ENCODE results near the gene RABAC1. TPM values are rescaled to one million over a fixed set of nuclear protein-coding genes. Genes with fewer than 3 reads are reported as not detected.
A peak's percentile ranks its signal among the peaks of the same experiment; 100 is the strongest.

The RABAC1 gene
- total and polyA plus RNA-seq, 4 donors = 87.9 to 291 (median 263) TPM

- Histone ChIP-seq H3K4me1 (ENCODE audit: control insufficient read depth in 5 of 5, insufficient read depth in 5 of 5, low read length in 5 of 5) (peaks cover 0 to 19% (median 8%) of the 10 kb centered on the region in 5 donors), H3K27ac (ENCODE audit: low read depth in 1 of 2, low read length in 1 of 2) (peak overlapping the region in 1 of 2 donors; percentile 65), H3K9ac (ENCODE audit: insufficient read depth in 1 of 2, low read length in 2 of 2) (no peak overlapping the region), H3K27me3 (ENCODE audit: control insufficient read depth in 3 of 3, insufficient read depth in 3 of 3, low read length in 2 of 3) (no peaks in the 10 kb centered on the region), H3K36me3 (ENCODE audit: control insufficient read depth in 4 of 4, insufficient read depth in 4 of 4, low read length in 4 of 4) (peaks cover 0 to 14% (median 1%) of the 10 kb centered on the region in 4 donors), H3K9me3 (ENCODE audit: control insufficient read depth in 4 of 4, insufficient read depth in 3 of 4, low read length in 3 of 4) (no peaks in the 10 kb centered on the region), H3K4me3 (no peak overlapping the region)
- no peak for TF ChIP-seq CTCF (IDR thresholded peaks at IDR 0.05; ENCODE audit: control extremely low read depth, extremely low read depth)
- WGBS, 2 donors = 74 to 77% methylated on average over 11 of the region's 11 CpGs
- DNase-seq (no peak), ATAC-seq (ENCODE audit: insufficient read depth, low FRiP score) (no peak)
These were observed 1.8 kb downstream of the RABAC1 start for GRCh38 chr19:41957161-41957837.

- DNase-seq (no peak), ATAC-seq (ENCODE audit: insufficient read depth, low FRiP score) (no peak)
- TF ChIP-seq CTCF (IDR thresholded peaks at IDR 0.05; ENCODE audit: control extremely low read depth, extremely low read depth) = no peak
- 92 to 96% methylated on average over 13 of the region's 13 CpGs for WGBS, 2 donors
- Histone ChIP-seq H3K27me3 (ENCODE audit: control insufficient read depth in 3 of 3, insufficient read depth in 3 of 3, low read length in 2 of 3) (no peaks in the 10 kb centered on the region), H3K4me1 (ENCODE audit: control insufficient read depth in 5 of 5, insufficient read depth in 5 of 5, low read length in 5 of 5) (peaks cover 0 to 19% (median 8%) of the 10 kb centered on the region in 5 donors), H3K36me3 (ENCODE audit: control insufficient read depth in 4 of 4, insufficient read depth in 4 of 4, low read length in 4 of 4) (peaks cover 0 to 14% (median 1%) of the 10 kb centered on the region in 4 donors), H3K9ac (ENCODE audit: insufficient read depth in 1 of 2, low read length in 2 of 2) (no peak overlapping the region), H3K9me3 (ENCODE audit: control insufficient read depth in 4 of 4, insufficient read depth in 3 of 4, low read length in 3 of 4) (no peaks in the 10 kb centered on the region), H3K4me3 (no peak overlapping the region), H3K27ac (ENCODE audit: low read depth in 1 of 2, low read length in 1 of 2) (no peak overlapping the region)
These were observed 2.5 kb downstream of the RABAC1 start for GRCh38 chr19:41956621-41957020.

- H3K36me3 ChIP-seq (ENCODE audit: control insufficient read depth in 4 of 4, insufficient read depth in 4 of 4, low read length in 4 of 4) = peaks cover 0 to 14% (median 1%) of the 10 kb centered on the region in 4 donors
- ATAC-seq (ENCODE audit: insufficient read depth, low FRiP score) (no peak), DNase-seq (no peak)
- H3K27ac ChIP-seq (ENCODE audit: low read depth in 1 of 2, low read length in 1 of 2) = no peak overlapping the region
- H3K27me3 ChIP-seq (ENCODE audit: control insufficient read depth in 3 of 3, insufficient read depth in 3 of 3, low read length in 2 of 3) = no peaks in the 10 kb centered on the region
- WGBS, 2 donors = 76 to 84% methylated on average over 7 of the region's 7 CpGs
- TF ChIP-seq CTCF (IDR thresholded peaks at IDR 0.05; ENCODE audit: control extremely low read depth, extremely low read depth) = no peak
- no peak overlapping the region for H3K4me3 ChIP-seq
- H3K9ac ChIP-seq (ENCODE audit: insufficient read depth in 1 of 2, low read length in 2 of 2) = no peak overlapping the region
- no peaks in the 10 kb centered on the region for H3K9me3 ChIP-seq (ENCODE audit: control insufficient read depth in 4 of 4, insufficient read depth in 3 of 4, low read length in 3 of 4)
- H3K4me1 ChIP-seq (ENCODE audit: control insufficient read depth in 5 of 5, insufficient read depth in 5 of 5, low read length in 5 of 5) = peaks cover 0 to 19% (median 8%) of the 10 kb centered on the region in 5 donors
These were observed 3.6 kb downstream of the RABAC1 start for GRCh38 chr19:41955521-41955920.
